HepG2 (cell line): ENCODE measurements around the gene SPP1. TPM values are rescaled to one million over a fixed set of nuclear protein-coding genes. Genes with fewer than 3 reads are reported as not detected.

Source experiments
- ATAC-seq: fragments of 200-7000 bp; cut with Tn5 transposase; 3 replicates; pipeline ENCODE4 v1.9.1; 2020; ENCODE audit warnings: mild to moderate bottlenecking, moderate library complexity
- BruUV-seq: library from RNA; stranded (reverse); fragments of 400-500 nt; replicated peaks from 2 replicates; lab custom pipeline; 2021; lab: Mats Ljungman, UMichigan
- CTCF ChIA-PET: fragments of 300-600 bp; formaldehyde crosslinking; extraction: SDS; loops from one replicate; lab custom pipeline; 2021; ENCODE audit warnings: low total read pairs, inconsistent platforms, low intra/inter-chr PET ratio; lab: Yijun Ruan, JAX
- POLR2A ChIA-PET: fragments of 350-600 bp; sonication (Branson Sonifier 250); formaldehyde crosslinking; loops from one replicate; lab custom pipeline; 2020; ENCODE audit warnings: antibody characterized with exemption, inconsistent platforms; lab: Yijun Ruan, JAX
- DNase-seq: peaks from one replicate; pipeline ENCODE4 v3.0.0-alpha.2; 2015; ENCODE audit warnings: low spot score
- FAIRE-seq: peaks from 3 replicates; lab custom pipeline; 2011; peaks lifted over from hg19 to GRCh38; lab: Jason Lieb, UNC
- H2AFZ ChIP-seq: one replicate; pipeline ENCODE4 v1.6.1; 2011; ENCODE audit warnings: low read length, inconsistent platforms
- H3K27ac ChIP-seq: fragments of 300-600 bp; 3 replicates; pipeline ENCODE4 v1.8.0; 2011; ENCODE audit warnings: mixed run types, mild to moderate bottlenecking, mixed read lengths, low read length, inconsistent platforms; ENCODE audit not compliant: insufficient read depth; ENCODE audit errors: extremely low read length
- H3K27me3 ChIP-seq, 2 experiments: fragments of 200-600 bp in 1 of 2; 2 replicates in 1 of 2; 3 replicates in 1 of 2; pipeline versions ENCODE4 v1.6.0 to v1.8.0; 2011; ENCODE audit warnings: low read length in 2 of 2, mild to moderate bottlenecking in 2 of 2, moderate library complexity in 2 of 2, inconsistent platforms in 1 of 2; ENCODE audit not compliant: insufficient read depth in 2 of 2, control insufficient read depth in 1 of 2
- H3K36me3 ChIP-seq, 2 experiments: fragments of 200-600 bp in 1 of 2; replicated peaks in 1 of 2; 2 replicates in 1 of 2; 3 replicates in 1 of 2; pipeline versions ENCODE4 v1.5.1 to v1.8.0; 2011; ENCODE audit warnings: low read length in 2 of 2, inconsistent platforms in 1 of 2; ENCODE audit not compliant: insufficient read depth in 2 of 2, control insufficient read depth in 1 of 2
- H3K4me1 ChIP-seq: 2 replicates; pipeline ENCODE4 v1.5.1; 2012; ENCODE audit warnings: low read length, inconsistent platforms; ENCODE audit not compliant: insufficient read depth
- H3K4me2 ChIP-seq: 2 replicates; pipeline ENCODE4 v1.6.0; 2011; ENCODE audit warnings: low read depth, low read length, inconsistent platforms
- H3K4me3 ChIP-seq, 3 experiments: fragments of 200-600 bp in 1 of 3; sonication (generic), shearing (Covaris generic) in 1 of 3; replicated peaks in 1 of 3; 2 replicates each; pipeline ENCODE4 v1.5.1; 2011 to 2016; ENCODE audit warnings: low read length in 3 of 3, inconsistent platforms in 2 of 3, low read depth in 2 of 3, mild to moderate bottlenecking in 2 of 3, control low read depth in 1 of 3, mixed read lengths in 1 of 3; ENCODE audit not compliant: insufficient read depth in 1 of 3
- H3K79me2 ChIP-seq: one replicate; pipeline ENCODE4 v1.6.1; 2011; ENCODE audit warnings: low read length, inconsistent platforms; ENCODE audit not compliant: insufficient read depth
- H3K9ac ChIP-seq: 2 replicates; pipeline ENCODE4 v1.6.0; 2011; ENCODE audit warnings: mild to moderate bottlenecking, low read depth, low read length, inconsistent platforms; ENCODE audit not compliant: insufficient read depth
- H3K9me3 ChIP-seq: 2 replicates; pipeline ENCODE4 v1.5.1; 2012; ENCODE audit warnings: mild to moderate bottlenecking, low read length
- H4K20me1 ChIP-seq: 2 replicates; pipeline ENCODE4 v1.6.0; 2011; ENCODE audit warnings: inconsistent platforms, mild to moderate bottlenecking, low read length, moderate library complexity; ENCODE audit not compliant: insufficient read depth
- ASH2L ChIP-seq: fragments of 300-600, 200-600 bp; sonication (generic); IDR thresholded peaks from 2 replicates; pipeline ENCODE4 v1.7.0; 2017; ENCODE audit warnings: low read depth, mild to moderate bottlenecking, moderate library complexity, mixed read lengths, low read length; ENCODE audit not compliant: insufficient read length
- HNRNPK ChIP-seq: fragments of 200-400 bp; formaldehyde crosslinking; IDR thresholded peaks from 2 replicates; pipeline ENCODE4 v1.6.1; 2018; ENCODE audit warnings: low read length, low read depth, moderate library complexity, mild to moderate bottlenecking; ENCODE audit not compliant: poor library complexity, severe bottlenecking
- MBNL3 ChIP-seq: fragments of 250-450 bp; sonication (Bioruptor Pico); conservative IDR thresholded peaks from 2 replicates; pipeline ENCODE4 v1.8.0; 2022; ENCODE audit warnings: mild to moderate bottlenecking, inconsistent platforms
- MED8 ChIP-seq: sonication (generic); formaldehyde crosslinking; IDR thresholded peaks from 2 replicates; pipeline ENCODE4 v1.8.1; 2023; ENCODE audit warnings: mild to moderate bottlenecking, missing genetic modification reagents; ENCODE audit not compliant: insufficient replicate concordance
- REPIN1 ChIP-seq: sonication (generic); formaldehyde crosslinking; IDR thresholded peaks from 2 replicates; pipeline ENCODE4 v1.8.0; 2022; ENCODE audit warnings: missing genetic modification reagents, low read depth, mild to moderate bottlenecking, borderline replicate concordance
- SALL2 ChIP-seq: sonication (generic); formaldehyde crosslinking; IDR thresholded peaks from 2 replicates; pipeline ENCODE4 v1.8.1; 2023; ENCODE audit warnings: mild to moderate bottlenecking, missing genetic modification reagents, inconsistent platforms
- SIX4 ChIP-seq: sonication (generic); formaldehyde crosslinking; IDR thresholded peaks from 2 replicates; pipeline ENCODE4 v1.4.0; 2020; ENCODE audit warnings: missing genetic modification reagents
- SOX6 ChIP-seq, 2 experiments: fragments of 450-650 bp in 1 of 2; sonication (generic) in 1 of 2; formaldehyde crosslinking in 1 of 2; IDR thresholded peaks; 2 replicates each; pipeline versions ENCODE4 v1.4.0 to v1.6.1; 2017 to 2020; ENCODE audit warnings: antibody characterized with exemption in 1 of 2, mild to moderate bottlenecking in 1 of 2, missing genetic modification reagents in 1 of 2
- STAT5B ChIP-seq: sonication (generic); formaldehyde crosslinking; IDR thresholded peaks from 2 replicates; pipeline ENCODE4 v1.4.0; 2020; ENCODE audit warnings: missing genetic modification reagents
- ZBTB7A ChIP-seq: sonication (generic); formaldehyde crosslinking; IDR thresholded peaks from 2 replicates; pipeline ENCODE4 v1.8.0; 2022; ENCODE audit warnings: mild to moderate bottlenecking, missing genetic modification reagents
- ZSCAN30 ChIP-seq: sonication (generic); formaldehyde crosslinking; IDR thresholded peaks from 2 replicates; pipeline ENCODE4 v1.5.0; 2020; ENCODE audit warnings: mild to moderate bottlenecking, missing genetic modification reagents
- WGBS: methylation state at CpG from one replicate; pipeline ENCODE4 v1.1.6; 2017; ENCODE audit warnings: low lambda C conversion rate; 5-methylcytosine and 5-hydroxymethylcytosine counted together
- in situ Hi-C: cut with HindIII; loops from 2 replicates; pipeline ENCODE4 v1.10.0; 2017; ENCODE audit warnings: low pct_unique_long_range_greater_than_20kb; ENCODE audit not compliant: extremely low pct_ligation_motif_present
- intact Hi-C: fragments of 100-400 bp; cut with micrococcal nuclease; formaldehyde crosslinking; loops from one replicate; pipeline ENCODE4 v1.10.0; 2022; ENCODE audit not compliant: unreplicated experiment
- polyA plus RNA-seq, 8 experiments: library from polyadenylated mRNA; depleted of rRNA in 3 of 8; stranded (reverse) in 7 of 8; unstranded in 1 of 8; fragments of >200 nt; fragmentation: Illumina TruSeq in 4 of 8; extraction: Trizol in 4 of 8; gene quantifications; 2 replicates each; pipeline versions ENCODE4 v1.2.1 to v1.2.3, GENCODE V29; 2011 to 2016; ENCODE audit warnings: low read depth in 4 of 8, missing spikeins in 1 of 8, mixed read lengths in 1 of 8; ENCODE audit not compliant: insufficient read depth in 1 of 8
- total RNA-seq, 5 experiments: library from RNA; depleted of rRNA; stranded (reverse); fragments of >200 nt; fragmentation: Illumina TruSeq; extraction: Trizol; gene quantifications; 2 replicates each; pipeline ENCODE4 v1.2.3, GENCODE V29; 2016; ENCODE audit warnings: low read depth in 1 of 5
- TF ChIP-seq, protein P1 (sequence below): sonication (generic); formaldehyde crosslinking; IDR thresholded peaks from 2 replicates; pipeline ENCODE4 v1.8.1; 2023; ENCODE audit warnings: mild to moderate bottlenecking, missing genetic modification reagents, borderline replicate concordance
- TF ChIP-seq, protein P2 (sequence below): IDR thresholded peaks from 2 replicates; pipeline ENCODE4 v1.6.1; 2018; ENCODE audit warnings: missing genetic modification reagents, mild to moderate bottlenecking, missing compliant biosample characterization
- TF ChIP-seq, protein P3 (sequence below): fragments of 450-650 bp; IDR thresholded peaks from 2 replicates; pipeline ENCODE4 v1.6.1; 2017
- TF ChIP-seq, protein P4 (sequence below): sonication (generic); formaldehyde crosslinking; IDR thresholded peaks from 2 replicates; pipeline ENCODE4 v1.4.0; 2020; ENCODE audit warnings: missing genetic modification reagents
- TF ChIP-seq, protein P5 (sequence below): IDR thresholded peaks from 2 replicates; pipeline ENCODE4 v1.6.1; 2016

Gene SPP1
- total and polyA plus RNA-seq, 2 of the 13 experiments (the other 11 are each of a cell fraction or from before 2014, with no cell fraction given): 682 to 788 TPM

DNA sequence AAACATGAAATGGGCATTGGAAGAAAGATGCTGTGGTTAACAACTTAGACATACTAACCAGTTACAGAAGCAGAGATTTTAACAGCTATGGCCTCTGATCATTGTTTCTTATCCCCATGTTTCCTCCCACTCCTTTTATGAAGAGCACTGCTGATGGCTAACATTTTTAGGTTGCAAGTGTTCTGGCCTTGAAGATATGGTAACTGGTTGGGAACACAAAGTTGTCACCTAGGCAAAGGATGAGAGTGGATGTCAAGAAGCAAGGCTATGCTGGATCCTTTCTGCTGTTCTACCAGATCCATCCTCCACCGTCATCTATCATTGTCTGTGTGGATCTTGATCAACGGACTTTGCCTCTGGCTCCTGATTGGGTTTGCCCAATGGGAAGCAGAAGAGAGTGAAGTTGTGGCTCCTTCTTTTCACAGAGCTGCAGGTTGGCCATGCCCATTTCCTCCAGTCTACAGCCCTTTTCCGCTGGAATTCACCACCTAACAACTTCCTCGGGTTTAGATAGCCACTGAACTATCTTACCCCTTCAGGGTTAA, 48.9 kb upstream of the SPP1 start (continued):
- TF ChIP-seq, protein P1, sequence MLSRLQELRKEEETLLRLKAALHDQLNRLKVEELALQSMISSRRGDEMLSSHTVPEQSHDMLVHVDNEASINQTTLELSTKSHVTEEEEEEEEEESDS (CRISPR knock-in tag): no peak
- TF ChIP-seq STAT5B (CRISPR knock-in tag) (no peak), REPIN1 (CRISPR knock-in tag) (no peak), ASH2L (no peak), SALL2 (CRISPR knock-in tag) (no peak), MED8 (CRISPR knock-in tag) (no peak), ZSCAN30 (CRISPR knock-in tag) (no peak), SIX4 (CRISPR knock-in tag) (no peak)

DNA sequence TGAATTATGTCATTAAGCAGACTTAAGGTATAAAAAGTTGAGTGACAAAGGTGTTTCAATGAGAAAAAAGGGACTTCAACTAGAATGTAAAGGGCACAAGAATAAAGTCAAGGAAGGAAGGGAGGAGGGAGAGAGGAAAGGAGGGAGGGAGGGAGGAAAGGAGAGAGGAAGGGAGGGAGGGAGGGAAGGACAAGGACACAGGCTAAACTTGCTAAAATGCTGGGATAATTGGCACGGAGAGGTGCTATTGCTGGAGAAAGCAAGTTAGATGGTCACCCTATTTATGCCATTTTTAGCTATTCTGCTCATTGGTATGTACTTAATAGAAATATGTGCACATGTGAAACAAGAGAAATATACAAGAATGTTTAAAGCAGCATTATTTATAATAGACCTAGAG, 44.9 kb upstream of the SPP1 start:
- no peak overlapping the region for H3K4me2 ChIP-seq
- no peak for TF ChIP-seq ZBTB7A
- TF ChIP-seq, protein P2, sequence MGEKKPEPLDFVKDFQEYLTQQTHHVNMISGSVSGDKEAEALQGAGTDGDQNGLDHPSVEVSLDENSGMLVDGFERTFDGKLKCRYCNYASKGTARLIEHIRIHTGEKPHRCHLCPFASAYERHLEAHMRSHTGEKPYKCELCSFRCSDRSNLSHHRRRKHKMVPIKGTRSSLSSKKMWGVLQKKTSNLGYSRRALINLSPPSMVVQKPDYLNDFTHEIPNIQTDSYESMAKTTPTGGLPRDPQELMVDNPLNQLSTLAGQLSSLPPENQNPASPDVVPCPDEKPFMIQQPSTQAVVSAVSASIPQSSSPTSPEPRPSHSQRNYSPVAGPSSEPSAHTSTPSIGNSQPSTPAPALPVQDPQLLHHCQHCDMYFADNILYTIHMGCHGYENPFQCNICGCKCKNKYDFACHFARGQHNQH: no peak
- TF ChIP-seq MBNL3 (CRISPR knock-in tag): no peak
- TF ChIP-seq, protein P3, sequence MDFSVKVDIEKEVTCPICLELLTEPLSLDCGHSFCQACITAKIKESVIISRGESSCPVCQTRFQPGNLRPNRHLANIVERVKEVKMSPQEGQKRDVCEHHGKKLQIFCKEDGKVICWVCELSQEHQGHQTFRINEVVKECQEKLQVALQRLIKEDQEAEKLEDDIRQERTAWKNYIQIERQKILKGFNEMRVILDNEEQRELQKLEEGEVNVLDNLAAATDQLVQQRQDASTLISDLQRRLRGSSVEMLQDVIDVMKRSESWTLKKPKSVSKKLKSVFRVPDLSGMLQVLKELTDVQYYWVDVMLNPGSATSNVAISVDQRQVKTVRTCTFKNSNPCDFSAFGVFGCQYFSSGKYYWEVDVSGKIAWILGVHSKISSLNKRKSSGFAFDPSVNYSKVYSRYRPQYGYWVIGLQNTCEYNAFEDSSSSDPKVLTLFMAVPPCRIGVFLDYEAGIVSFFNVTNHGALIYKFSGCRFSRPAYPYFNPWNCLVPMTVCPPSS: no peak
- TF ChIP-seq, protein P4, sequence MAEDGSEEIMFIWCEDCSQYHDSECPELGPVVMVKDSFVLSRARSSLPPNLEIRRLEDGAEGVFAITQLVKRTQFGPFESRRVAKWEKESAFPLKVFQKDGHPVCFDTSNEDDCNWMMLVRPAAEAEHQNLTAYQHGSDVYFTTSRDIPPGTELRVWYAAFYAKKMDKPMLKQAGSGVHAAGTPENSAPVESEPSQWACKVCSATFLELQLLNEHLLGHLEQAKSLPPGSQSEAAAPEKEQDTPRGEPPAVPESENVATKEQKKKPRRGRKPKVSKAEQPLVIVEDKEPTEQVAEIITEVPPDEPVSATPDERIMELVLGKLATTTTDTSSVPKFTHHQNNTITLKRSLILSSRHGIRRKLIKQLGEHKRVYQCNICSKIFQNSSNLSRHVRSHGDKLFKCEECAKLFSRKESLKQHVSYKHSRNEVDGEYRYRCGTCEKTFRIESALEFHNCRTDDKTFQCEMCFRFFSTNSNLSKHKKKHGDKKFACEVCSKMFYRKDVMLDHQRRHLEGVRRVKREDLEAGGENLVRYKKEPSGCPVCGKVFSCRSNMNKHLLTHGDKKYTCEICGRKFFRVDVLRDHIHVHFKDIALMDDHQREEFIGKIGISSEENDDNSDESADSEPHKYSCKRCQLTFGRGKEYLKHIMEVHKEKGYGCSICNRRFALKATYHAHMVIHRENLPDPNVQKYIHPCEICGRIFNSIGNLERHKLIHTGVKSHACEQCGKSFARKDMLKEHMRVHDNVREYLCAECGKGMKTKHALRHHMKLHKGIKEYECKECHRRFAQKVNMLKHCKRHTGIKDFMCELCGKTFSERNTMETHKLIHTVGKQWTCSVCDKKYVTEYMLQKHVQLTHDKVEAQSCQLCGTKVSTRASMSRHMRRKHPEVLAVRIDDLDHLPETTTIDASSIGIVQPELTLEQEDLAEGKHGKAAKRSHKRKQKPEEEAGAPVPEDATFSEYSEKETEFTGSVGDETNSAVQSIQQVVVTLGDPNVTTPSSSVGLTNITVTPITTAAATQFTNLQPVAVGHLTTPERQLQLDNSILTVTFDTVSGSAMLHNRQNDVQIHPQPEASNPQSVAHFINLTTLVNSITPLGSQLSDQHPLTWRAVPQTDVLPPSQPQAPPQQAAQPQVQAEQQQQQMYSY (CRISPR knock-in tag): no peak
- peak; percentile 62 for TF ChIP-seq HNRNPK
- TF ChIP-seq, protein P5, sequence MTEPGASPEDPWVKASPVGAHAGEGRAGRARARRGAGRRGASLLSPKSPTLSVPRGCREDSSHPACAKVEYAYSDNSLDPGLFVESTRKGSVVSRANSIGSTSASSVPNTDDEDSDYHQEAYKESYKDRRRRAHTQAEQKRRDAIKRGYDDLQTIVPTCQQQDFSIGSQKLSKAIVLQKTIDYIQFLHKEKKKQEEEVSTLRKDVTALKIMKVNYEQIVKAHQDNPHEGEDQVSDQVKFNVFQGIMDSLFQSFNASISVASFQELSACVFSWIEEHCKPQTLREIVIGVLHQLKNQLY: no peak
- no peak for TF ChIP-seq SOX6 (IDR thresholded peaks at IDR 0.05)
- TF ChIP-seq SOX6 (CRISPR knock-in tag; IDR thresholded peaks at IDR 0.05): no peak
- no peak overlapping the region for H3K9ac ChIP-seq
- ATAC-seq (no peak), DNase-seq (no peak), FAIRE-seq (no peak)
- intact Hi-C loops: no loop called here
- H4K20me1 ChIP-seq: no peaks in the 10 kb centered on the region
- no TSS peak for BruUV-seq
- 63% methylated on average over 1 of the region's 1 CpG for WGBS
- ChIA-PET POLR2A (no interaction called here), CTCF (no interaction called here)
- H3K27me3 ChIP-seq: no peaks in the 10 kb centered on the region
- in situ Hi-C loops: no loop called here
- H3K36me3 ChIP-seq: no peaks in the 10 kb centered on the region
- H2AFZ ChIP-seq: no peak overlapping the region
- no peak overlapping the region for H3K4me3 ChIP-seq
- peaks cover 5% of the 10 kb centered on the region for H3K9me3 ChIP-seq
- H3K79me2 ChIP-seq: no peaks in the 10 kb centered on the region
- H3K27ac ChIP-seq: no peak overlapping the region
- H3K4me1 ChIP-seq: peaks cover 7% of the 10 kb centered on the region; the same call in 1 of the 2 replicates
